Glomerular endothelial cell (primary cell): ENCODE results near the gene AZGP1. TPM values are rescaled to one million over a fixed set of nuclear protein-coding genes. Genes with fewer than 3 reads are reported as not detected.

ENCODE experiments used
- total RNA-seq: library from RNA; depleted of rRNA; stranded (reverse); fragments of >200 nt; gene quantifications from 2 replicates; pipeline ENCODE4 v1.2.3, GENCODE V29; 2015

AZGP1 gene
- total RNA-seq, 1 donor from 2014 or later, result not detected

Other genes with a start within 250 kb of the AZGP1 start
- gene CYP3A7, start 240.8 kb downstream of the AZGP1 start, total RNA-seq, result not detected in 2 replicates
- gene CYP3A4, start 191.8 kb downstream of the AZGP1 start, total RNA-seq, result not detected in 2 replicates
- not detected in 2 replicates for gene CYP3A43, start 148.0 kb downstream of the AZGP1 start, total RNA-seq
- gene OR2AE1, start 99.0 kb downstream of the AZGP1 start, total RNA-seq, result not detected in 2 replicates
- 20.3 and 26.7 TPM in 2 replicates for gene TRIM4, start 56.5 kb downstream of the AZGP1 start, total RNA-seq
- gene GJC3, start 46.4 kb downstream of the AZGP1 start, total RNA-seq, result 0.99 TPM in 1 of 2 replicates, not detected in the other
- 32.9 and 35.5 TPM in 2 replicates for gene ZKSCAN1, start 39.6 kb upstream of the AZGP1 start, total RNA-seq
- 7.8 and 8.8 TPM in 2 replicates for gene ZSCAN21, start 73.7 kb upstream of the AZGP1 start, total RNA-seq
- gene ZNF3, start 105.7 kb upstream of the AZGP1 start, total RNA-seq, result 28.6 and 30.8 TPM in 2 replicates
- 89.7 and 92.1 TPM in 2 replicates for gene COPS6, start 112.9 kb upstream of the AZGP1 start, total RNA-seq
- gene MCM7, start 125.4 kb upstream of the AZGP1 start, total RNA-seq, result 31.3 and 55.0 TPM in 2 replicates
- 23.2 and 26.1 TPM in 2 replicates for gene AP4M1, start 125.6 kb upstream of the AZGP1 start, total RNA-seq
- 49.8 and 71.4 TPM in 2 replicates for gene TAF6, start 143.3 kb upstream of the AZGP1 start, total RNA-seq
- 23.6 and 37.9 TPM in 2 replicates for gene CNPY4, start 143.6 kb upstream of the AZGP1 start, total RNA-seq
- 2.3 and 3.9 TPM in 2 replicates for gene MBLAC1, start 150.9 kb upstream of the AZGP1 start, total RNA-seq
- gene LAMTOR4, start 172.9 kb upstream of the AZGP1 start, total RNA-seq, result 137 and 193 TPM in 2 replicates
- 9.3 and 20.0 TPM in 2 replicates for gene TRAPPC14, start 182.7 kb upstream of the AZGP1 start, total RNA-seq
- gene GAL3ST4, start 192.6 kb upstream of the AZGP1 start, total RNA-seq, result 1.6 and 2.3 TPM in 2 replicates
- gene GPC2, start 201.3 kb upstream of the AZGP1 start, total RNA-seq, result 3.2 and 6.8 TPM in 2 replicates
- gene STAG3, start 201.9 kb upstream of the AZGP1 start, total RNA-seq, result 0.15 and 1.1 TPM in 2 replicates
- 0.12 TPM in 1 of 2 replicates, not detected in the other for gene PVRIG, start 243.9 kb upstream of the AZGP1 start, total RNA-seq